Naive thymus-derived CD8-positive, alpha-beta T cell (primary cell): ENCODE data around the gene RAB6A. TPM values are rescaled to one million over a fixed set of nuclear protein-coding genes. Genes with fewer than 3 reads are reported as not detected.
A peak's percentile ranks its signal among the peaks of the same experiment; 100 is the strongest.
"Not testable (repeated sequence)": the region's sequence is repeated elsewhere in the genome, so short reads cannot be mapped to it uniquely, and the experiment has no call there.

ENCODE experiments used
- ATAC-seq, 2 donors: fragments of 150-1000 bp; cut with Tn5 transposase in 1 of 2; sonication (Bioruptor Pico), chemical (Tn5 transposase) in 1 of 2; 1 replicate in 1 of 2; 2 replicates in 1 of 2; pipeline ENCODE4 v1.10.0; 2021; ENCODE audit warnings: mild to moderate bottlenecking in 2 of 2, moderate library complexity in 2 of 2
- POLR2A ChIA-PET: fragments of 350-600 bp; sonication (Branson Sonifier 250); formaldehyde crosslinking; loops from one replicate; lab custom pipeline; 2021; ENCODE audit warnings: antibody characterized with exemption; lab: Charles Lee
- DNase-seq, 10 donors: peaks; one replicate each; pipeline versions ENCODE4 v3.0.0 to v3.0.0-alpha.2; 2020 to 2022
- H3K27ac Mint-ChIP-seq, 10 donors: one replicate each; pipeline ENCODE4 v1.8.0; 2020 to 2022; ENCODE audit warnings: mild to moderate bottlenecking in 10 of 10, mixed read lengths in 10 of 10, moderate library complexity in 4 of 10, inconsistent platforms in 1 of 10
- H3K27me3 Mint-ChIP-seq, 5 donors: one replicate each; pipeline ENCODE4 v1.8.0; 2021 to 2022; ENCODE audit warnings: mixed read lengths in 5 of 5
- H3K36me3 Mint-ChIP-seq, 3 donors: one replicate each; pipeline ENCODE4 v1.8.0; 2020 to 2022; ENCODE audit warnings: mixed read lengths in 3 of 3, mild to moderate bottlenecking in 2 of 3, inconsistent platforms in 1 of 3
- H3K4me1 Mint-ChIP-seq, 4 donors: one replicate each; pipeline ENCODE4 v1.8.0; 2021 to 2022; ENCODE audit warnings: mixed read lengths in 4 of 4
- H3K4me3 Mint-ChIP-seq, 10 donors: one replicate each; pipeline ENCODE4 v1.8.0; 2020 to 2022; ENCODE audit warnings: mild to moderate bottlenecking in 10 of 10, mixed read lengths in 10 of 10, moderate library complexity in 6 of 10, inconsistent platforms in 1 of 10
- H3K9me3 Mint-ChIP-seq, 9 donors: one replicate each; pipeline ENCODE4 v1.8.0; 2020 to 2022; ENCODE audit warnings: mixed read lengths in 9 of 9, mild to moderate bottlenecking in 3 of 9, inconsistent platforms in 1 of 9, moderate library complexity in 1 of 9
- polyA plus RNA-seq, 3 donors: library from polyadenylated mRNA; unstranded; fragments of 300-500 nt; fragmentation: Illumina TruSeq; gene quantifications; one replicate each; pipeline ENCODE4 v1.2.3, GENCODE V29; 2021
- total RNA-seq, 8 experiments: library from RNA in 2 of 8; stranded (reverse) in 2 of 8; gene quantifications; one replicate each; pipeline ENCODE4 v1.2.3 and lab custom pipeline; 2021 to 2026

Gene RAB6A
- total and polyA plus RNA-seq, 5 experiments from 2014 or later = 79.3 to 94.3 (median 88.5) TPM

GRCh38 chr11:73787051-73787642, 26.3 kb upstream of the RAB6A start:
- no peaks in the 10 kb centered on the region for H3K27me3 Mint-ChIP-seq
- POLR2A ChIA-PET = interaction anchor here (0.9 to 2.6 kb wide), 9 partner anchors 8 to 1564 kb away, joined by 3 to 30 read pairs (median 3); partner anchors contain the start of genes FAM168A and RAB6A
- ATAC-seq = peak in 1 of 2 donors; percentile 1

GRCh38 chr11:73785467-73785866, 24.6 kb upstream of the RAB6A start:
- Mint-ChIP-seq H3K4me3 (peak overlapping the region in 2 of 10 donors; percentile 14 to 35), H3K4me1 (peaks cover 9 to 21% (median 17%) of the 10 kb centered on the region in 4 donors), H3K27ac (peak overlapping the region in 3 of 10 donors; percentile 16 to 89 (median 83))
- not testable (repeated sequence) for DNase-seq, H3K9me3 Mint-ChIP-seq, ATAC-seq, H3K36me3 Mint-ChIP-seq, H3K27me3 Mint-ChIP-seq
- POLR2A ChIA-PET = interaction anchor here (0.6 to 1.1 kb wide), 3 partner anchors 94 to 707 kb away, joined by 3 to 9 read pairs (median 5); no protein-coding TSS in a partner anchor

More at GRCh38 chr11:73787051-73787642, 26.3 kb upstream of the RAB6A start:
- Mint-ChIP-seq H3K4me3 (peak overlapping the region; percentile 91 to 100 (median 99)), H3K36me3 (peaks cover 0 to 6% (median 2%) of the 10 kb centered on the region in 3 donors), H3K4me1 (peaks cover 9 to 27% (median 17%) of the 10 kb centered on the region in 4 donors), H3K27ac (peak overlapping the region; percentile 98 to 100 (median 99)), H3K9me3 (no peaks in the 10 kb centered on the region)
- no peak for DNase-seq

GRCh38 chr11:73784734-73785133, 23.9 kb upstream of the RAB6A start:
- H3K4me1 Mint-ChIP-seq = peaks cover 9 to 22% (median 17%) of the 10 kb centered on the region in 4 donors
- peaks cover 0 to 3% (median 0%) of the 10 kb centered on the region in 5 donors for H3K27me3 Mint-ChIP-seq
- no peak overlapping the region for H3K4me3 Mint-ChIP-seq
- no peak for DNase-seq
- H3K9me3 Mint-ChIP-seq = no peaks in the 10 kb centered on the region
- no peaks in the 10 kb centered on the region for H3K36me3 Mint-ChIP-seq
- POLR2A ChIA-PET = no interaction called here
- no peak overlapping the region for H3K27ac Mint-ChIP-seq
- no peak for ATAC-seq

GRCh38 chr11:73784080-73784634, 23.3 kb upstream of the RAB6A start:
- H3K4me1 Mint-ChIP-seq = peaks cover 9 to 19% (median 14%) of the 10 kb centered on the region in 4 donors
- H3K36me3 Mint-ChIP-seq = no peaks in the 10 kb centered on the region
- POLR2A ChIA-PET = no interaction called here
- H3K27me3 Mint-ChIP-seq = peaks cover 0 to 3% (median 0%) of the 10 kb centered on the region in 5 donors
- H3K4me3 Mint-ChIP-seq = no peak overlapping the region
- H3K9me3 Mint-ChIP-seq = no peaks in the 10 kb centered on the region
- no peak overlapping the region for H3K27ac Mint-ChIP-seq
- no peak for ATAC-seq
- DNase-seq = no peak

GRCh38 chr11:73783483-73784020, 22.7 kb upstream of the RAB6A start:
- no peak for ATAC-seq
- peaks cover 0 to 3% (median 0%) of the 10 kb centered on the region in 5 donors for H3K27me3 Mint-ChIP-seq
- no peak overlapping the region for H3K4me3 Mint-ChIP-seq
- POLR2A ChIA-PET = interaction anchor here (0.6 to 0.8 kb wide), 2 partner anchors 16 to 23 kb away, joined by 3 read pairs; partner anchors contain the start of gene RAB6A
- DNase-seq = no peak
- H3K4me1 Mint-ChIP-seq = peaks cover 9 to 17% (median 15%) of the 10 kb centered on the region in 4 donors
- H3K36me3 Mint-ChIP-seq = no peaks in the 10 kb centered on the region
- no peak overlapping the region for H3K27ac Mint-ChIP-seq
- no peaks in the 10 kb centered on the region for H3K9me3 Mint-ChIP-seq

GRCh38 chr11:73781303-73781702, 20.4 kb upstream of the RAB6A start:
- peaks cover 4 to 8% (median 6%) of the 10 kb centered on the region in 4 donors for H3K4me1 Mint-ChIP-seq
- H3K27ac Mint-ChIP-seq = no peak overlapping the region
- ATAC-seq = no peak
- peaks cover 0 to 3% (median 0%) of the 10 kb centered on the region in 5 donors for H3K27me3 Mint-ChIP-seq
- no peaks in the 10 kb centered on the region for H3K9me3 Mint-ChIP-seq
- no peaks in the 10 kb centered on the region for H3K36me3 Mint-ChIP-seq
- POLR2A ChIA-PET = no interaction called here
- H3K4me3 Mint-ChIP-seq = peak overlapping the region in 1 of 10 donors; percentile 19
- DNase-seq = no peak

GRCh38 chr11:73779084-73779902, 18.4 kb upstream of the RAB6A start:
- Mint-ChIP-seq H3K9me3 (no peaks in the 10 kb centered on the region), H3K36me3 (no peaks in the 10 kb centered on the region), H3K4me1 (peaks cover 4 to 8% (median 6%) of the 10 kb centered on the region in 4 donors), H3K4me3 (peak overlapping the region; percentile 89 to 96 (median 93)), H3K27me3 (peaks cover 0 to 3% (median 0%) of the 10 kb centered on the region in 5 donors), H3K27ac (peak overlapping the region; percentile 96 to 100 (median 99))
- POLR2A ChIA-PET = interaction anchor here (0.6 to 4.9 kb wide), 17 partner anchors 9 to 714 kb away, joined by 3 to 134 read pairs (median 4); partner anchors contain the start of genes C2CD3, LIPT2, MRPL48 and PLEKHB1
- peak; percentile 93 to 98 (median 96) for DNase-seq
- ATAC-seq = peak; percentile 96 to 97

GRCh38 chr11:73770811-73771210, 9.9 kb upstream of the RAB6A start:
- H3K4me3 Mint-ChIP-seq, H3K27ac Mint-ChIP-seq, DNase-seq, H3K9me3 Mint-ChIP-seq, H3K4me1 Mint-ChIP-seq, ATAC-seq, POLR2A ChIA-PET, H3K36me3 Mint-ChIP-seq: not testable (repeated sequence)
- H3K27me3 Mint-ChIP-seq = peaks cover 1 to 17% (median 10%) of the 10 kb centered on the region in 5 donors

GRCh38 chr11:73766763-73767162, 5.9 kb upstream of the RAB6A start:
- POLR2A ChIA-PET = interaction anchor here (0.6 to 0.9 kb wide), 3 partner anchors 10 to 58 kb away, joined by 3 to 4 read pairs (median 3); no protein-coding TSS in a partner anchor
- Mint-ChIP-seq H3K4me3 (no peak overlapping the region), H3K27ac (no peak overlapping the region), H3K9me3 (no peaks in the 10 kb centered on the region), H3K27me3 (peaks cover 1 to 17% (median 8%) of the 10 kb centered on the region in 5 donors), H3K36me3 (no peaks in the 10 kb centered on the region), H3K4me1 (no peaks in the 10 kb centered on the region)
- DNase-seq (no peak), ATAC-seq (no peak)

- peaks cover 12 to 32% (median 27%) of the 10 kb centered on the region in 4 donors for H3K4me1 Mint-ChIP-seq
- DNase-seq (no peak), ATAC-seq (no peak)
- H3K4me3 Mint-ChIP-seq = peak overlapping the region in 3 of 10 donors; percentile 7 to 33 (median 26)
- H3K9me3 Mint-ChIP-seq = no peaks in the 10 kb centered on the region
- H3K27me3 Mint-ChIP-seq = peaks cover 0 to 17% (median 7%) of the 10 kb centered on the region in 5 donors
- peak overlapping the region in 5 of 10 donors; percentile 8 to 66 (median 56) for H3K27ac Mint-ChIP-seq
- no peaks in the 10 kb centered on the region for H3K36me3 Mint-ChIP-seq
- POLR2A ChIA-PET = interaction anchor here (5.7 kb wide), 1 partner anchor 16 kb away, joined by 134 read pairs; no protein-coding TSS in a partner anchor
These were observed 1.9 kb upstream of the RAB6A start for GRCh38 chr11:73762732-73763131.

- Mint-ChIP-seq H3K27me3 (peaks cover 0 to 5% (median 3%) of the 10 kb centered on the region in 5 donors), H3K27ac (peak overlapping the region; percentile 89 to 98 (median 94)), H3K4me1 (peaks cover 12 to 34% (median 32%) of the 10 kb centered on the region in 4 donors), H3K4me3 (peak overlapping the region; percentile 78 to 96 (median 93)), H3K36me3 (peaks cover 0 to 2% (median 0%) of the 10 kb centered on the region in 3 donors), H3K9me3 (no peaks in the 10 kb centered on the region)
- DNase-seq (no peak), ATAC-seq (peak; percentile 6 to 18)
- POLR2A ChIA-PET = interaction anchor here (0.8 to 5.7 kb wide), 10 partner anchors 9 to 732 kb away, joined by 3 to 134 read pairs (median 4); partner anchors contain the start of genes FAM168A, FCHSD2, LIPT2 and MRPL48
These were observed 600 bp upstream of the RAB6A start for GRCh38 chr11:73761403-73761945.
